HepG2 (cell line): ENCODE results near the gene MIF4GD. TPM values are rescaled to one million over a fixed set of nuclear protein-coding genes. Genes with fewer than 3 reads are reported as not detected.

ENCODE experiments used
- AHDC1 ChIP-seq: sonication (generic); formaldehyde crosslinking; IDR thresholded peaks from 2 replicates; pipeline ENCODE4 v1.5.1; 2020; ENCODE audit warnings: mild to moderate bottlenecking, missing genetic modification reagents, borderline replicate concordance
- ESRRA ChIP-seq: sonication (generic); formaldehyde crosslinking; IDR thresholded peaks from 2 replicates; pipeline ENCODE4 v1.5.1; 2020; ENCODE audit warnings: mild to moderate bottlenecking, low read depth, missing genetic modification reagents
- ETV6 ChIP-seq: sonication (generic); formaldehyde crosslinking; conservative IDR thresholded peaks from 2 replicates; pipeline ENCODE4 v1.4.0; 2020; ENCODE audit warnings: missing genetic modification reagents
- ISX ChIP-seq: sonication (generic); formaldehyde crosslinking; conservative IDR thresholded peaks from 2 replicates; pipeline ENCODE4 v1.5.0; 2020; ENCODE audit warnings: missing genetic modification reagents
- KDM3A ChIP-seq: IDR thresholded peaks from 2 replicates; pipeline ENCODE4 v1.6.1; 2018; ENCODE audit warnings: low read depth, missing compliant biosample characterization
- LBX2 ChIP-seq: sonication (generic); formaldehyde crosslinking; IDR thresholded peaks from 2 replicates; pipeline ENCODE4 v1.5.0; 2020; ENCODE audit warnings: missing genetic modification reagents, mild to moderate bottlenecking, borderline replicate concordance
- MLLT10 ChIP-seq: sonication (generic); formaldehyde crosslinking; IDR thresholded peaks from 2 replicates; pipeline ENCODE4 v1.4.0; 2020; ENCODE audit warnings: missing genetic modification reagents
- MYC ChIP-seq: sonication (generic); formaldehyde crosslinking; IDR thresholded peaks from 2 replicates; pipeline ENCODE4 v1.9.0; 2021; ENCODE audit warnings: missing genetic modification reagents, borderline replicate concordance
- NFIB ChIP-seq: sonication (generic); formaldehyde crosslinking; IDR thresholded peaks from 2 replicates; pipeline ENCODE4 v1.9.0; 2021; ENCODE audit warnings: missing genetic modification reagents, mild to moderate bottlenecking, borderline replicate concordance
- RBM39 ChIP-seq: fragments of 200-400 bp; formaldehyde crosslinking; IDR thresholded peaks from one replicate; pipeline ENCODE4 v1.6.1; 2018; ENCODE audit warnings: antibody characterized with exemption, mild to moderate bottlenecking, low read depth, low read length; ENCODE audit not compliant: poor library complexity, severe bottlenecking
- SOX13 ChIP-seq, 3 experiments: fragments of 450-650 bp in 1 of 3; sonication (generic) in 1 of 3; formaldehyde crosslinking in 1 of 3; IDR thresholded peaks in 2 of 3; conservative IDR thresholded peaks in 1 of 3; 2 replicates each; pipeline versions ENCODE4 v1.5.0 to v1.6.1; 2016 to 2020; ENCODE audit warnings: antibody characterized with exemption in 1 of 3, mild to moderate bottlenecking in 1 of 3, missing compliant biosample characterization in 1 of 3, missing genetic modification reagents in 1 of 3, moderate library complexity in 1 of 3
- SOX6 ChIP-seq, 2 experiments: fragments of 450-650 bp in 1 of 2; sonication (generic) in 1 of 2; formaldehyde crosslinking in 1 of 2; IDR thresholded peaks; 2 replicates each; pipeline versions ENCODE4 v1.4.0 to v1.6.1; 2017 to 2020; ENCODE audit warnings: antibody characterized with exemption in 1 of 2, mild to moderate bottlenecking in 1 of 2, missing genetic modification reagents in 1 of 2
- ZBTB1 ChIP-seq: sonication (generic); formaldehyde crosslinking; IDR thresholded peaks from 2 replicates; pipeline ENCODE4 v1.4.0; 2020; ENCODE audit warnings: missing genetic modification reagents, borderline replicate concordance
- ZFYVE20 ChIP-seq: sonication (generic); formaldehyde crosslinking; IDR thresholded peaks from 2 replicates; pipeline ENCODE4 v1.8.0; 2023; ENCODE audit warnings: low read depth, mild to moderate bottlenecking, moderate library complexity, missing genetic modification reagents, borderline replicate concordance
- ZNF557 ChIP-seq: sonication (generic); formaldehyde crosslinking; IDR thresholded peaks from 2 replicates; pipeline ENCODE4 v1.4.0; 2020; ENCODE audit warnings: missing genetic modification reagents
- ZNF784 ChIP-seq: sonication (generic); formaldehyde crosslinking; IDR thresholded peaks from 2 replicates; pipeline ENCODE4 v1.5.1; 2020; ENCODE audit warnings: missing genetic modification reagents, mild to moderate bottlenecking, borderline replicate concordance
- polyA plus RNA-seq, 8 experiments: library from polyadenylated mRNA; depleted of rRNA in 3 of 8; stranded (reverse) in 7 of 8; unstranded in 1 of 8; fragments of >200 nt; fragmentation: Illumina TruSeq in 4 of 8; extraction: Trizol in 4 of 8; gene quantifications; 2 replicates each; pipeline versions ENCODE4 v1.2.1 to v1.2.3, GENCODE V29; 2011 to 2016; ENCODE audit warnings: low read depth in 4 of 8, missing spikeins in 1 of 8, mixed read lengths in 1 of 8; ENCODE audit not compliant: insufficient read depth in 1 of 8
- total RNA-seq, 5 experiments: library from RNA; depleted of rRNA; stranded (reverse); fragments of >200 nt; fragmentation: Illumina TruSeq; extraction: Trizol; gene quantifications; 2 replicates each; pipeline ENCODE4 v1.2.3, GENCODE V29; 2016; ENCODE audit warnings: low read depth in 1 of 5
- TF ChIP-seq, protein P1 (sequence below): sonication (generic); formaldehyde crosslinking; IDR thresholded peaks from 2 replicates; pipeline ENCODE4; 2020; ENCODE audit warnings: missing genetic modification reagents, mild to moderate bottlenecking, borderline replicate concordance
- TF ChIP-seq, protein P2 (sequence below): sonication (generic); formaldehyde crosslinking; conservative IDR thresholded peaks from 2 replicates; pipeline ENCODE4 v1.4.0; 2020; ENCODE audit warnings: missing genetic modification reagents

MIF4GD gene
- total and polyA plus RNA-seq, 2 of the 13 experiments (the other 11 are each of a cell fraction or from before 2014, with no cell fraction given), result 14.0 to 28.0 TPM

DNA sequence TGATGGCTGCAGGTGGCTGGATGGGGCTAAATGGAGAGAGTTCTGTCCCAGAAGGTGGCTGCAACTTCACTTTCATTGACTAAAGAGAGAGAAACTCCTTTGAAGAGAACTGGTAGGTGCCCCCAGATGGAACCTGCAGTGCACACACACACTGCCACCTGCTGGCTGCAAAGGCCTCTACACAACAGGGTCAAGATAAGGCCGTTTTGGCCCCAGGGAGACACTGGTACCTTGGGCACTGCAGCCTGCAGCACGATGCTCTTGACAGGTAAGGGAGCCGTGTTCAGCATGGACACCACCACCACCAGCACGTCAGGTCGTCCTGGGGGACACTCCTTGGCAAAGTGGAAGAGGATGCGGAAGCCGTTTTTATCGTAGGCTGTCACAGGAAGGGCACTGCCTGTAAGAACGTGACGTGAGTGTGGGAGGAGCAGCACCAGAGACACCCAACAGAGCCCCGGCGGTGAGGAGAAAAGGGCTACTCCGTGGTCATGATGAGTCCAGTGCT is 32.3 kb downstream of the MIF4GD start (continued):
- TF ChIP-seq AHDC1 (CRISPR knock-in tag) (no peak), MLLT10 (CRISPR knock-in tag) (no peak), ZBTB1 (CRISPR knock-in tag) (no peak), SOX13 (IDR thresholded peaks at IDR 0.05) (no peak), SOX13 (CRISPR knock-in tag; conservative IDR thresholded peaks at IDR 0.05 in 1 of 2, IDR thresholded peaks at IDR 0.05 in 1 of 2) (no peak), LBX2 (CRISPR knock-in tag) (no peak), ZNF557 (CRISPR knock-in tag) (no peak), RBM39 (no peak), SOX6 (IDR thresholded peaks at IDR 0.05) (no peak), SOX6 (CRISPR knock-in tag; IDR thresholded peaks at IDR 0.05) (0 out of 2 replicates have a peak, but pooled peaks have one; percentile 25), KDM3A (CRISPR knock-in tag) (no peak), NFIB (CRISPR knock-in tag) (no peak), ETV6 (no peak), MYC (CRISPR knock-in tag) (peak; percentile 21; the same call in 1 of the 2 replicates), ISX (no peak), ZFYVE20 (no peak), ZNF784 (no peak), ESRRA (CRISPR knock-in tag) (no peak)
- TF ChIP-seq, protein P1, sequence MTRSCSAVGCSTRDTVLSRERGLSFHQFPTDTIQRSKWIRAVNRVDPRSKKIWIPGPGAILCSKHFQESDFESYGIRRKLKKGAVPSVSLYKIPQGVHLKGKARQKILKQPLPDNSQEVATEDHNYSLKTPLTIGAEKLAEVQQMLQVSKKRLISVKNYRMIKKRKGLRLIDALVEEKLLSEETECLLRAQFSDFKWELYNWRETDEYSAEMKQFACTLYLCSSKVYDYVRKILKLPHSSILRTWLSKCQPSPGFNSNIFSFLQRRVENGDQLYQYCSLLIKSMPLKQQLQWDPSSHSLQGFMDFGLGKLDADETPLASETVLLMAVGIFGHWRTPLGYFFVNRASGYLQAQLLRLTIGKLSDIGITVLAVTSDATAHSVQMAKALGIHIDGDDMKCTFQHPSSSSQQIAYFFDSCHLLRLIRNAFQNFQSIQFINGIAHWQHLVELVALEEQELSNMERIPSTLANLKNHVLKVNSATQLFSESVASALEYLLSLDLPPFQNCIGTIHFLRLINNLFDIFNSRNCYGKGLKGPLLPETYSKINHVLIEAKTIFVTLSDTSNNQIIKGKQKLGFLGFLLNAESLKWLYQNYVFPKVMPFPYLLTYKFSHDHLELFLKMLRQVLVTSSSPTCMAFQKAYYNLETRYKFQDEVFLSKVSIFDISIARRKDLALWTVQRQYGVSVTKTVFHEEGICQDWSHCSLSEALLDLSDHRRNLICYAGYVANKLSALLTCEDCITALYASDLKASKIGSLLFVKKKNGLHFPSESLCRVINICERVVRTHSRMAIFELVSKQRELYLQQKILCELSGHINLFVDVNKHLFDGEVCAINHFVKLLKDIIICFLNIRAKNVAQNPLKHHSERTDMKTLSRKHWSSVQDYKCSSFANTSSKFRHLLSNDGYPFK, result no peak
- TF ChIP-seq, protein P2, sequence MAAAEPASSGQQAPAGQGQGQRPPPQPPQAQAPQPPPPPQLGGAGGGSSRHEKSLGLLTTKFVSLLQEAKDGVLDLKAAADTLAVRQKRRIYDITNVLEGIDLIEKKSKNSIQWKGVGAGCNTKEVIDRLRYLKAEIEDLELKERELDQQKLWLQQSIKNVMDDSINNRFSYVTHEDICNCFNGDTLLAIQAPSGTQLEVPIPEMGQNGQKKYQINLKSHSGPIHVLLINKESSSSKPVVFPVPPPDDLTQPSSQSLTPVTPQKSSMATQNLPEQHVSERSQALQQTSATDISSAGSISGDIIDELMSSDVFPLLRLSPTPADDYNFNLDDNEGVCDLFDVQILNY (CRISPR knock-in tag), result no peak
